OCI-M2 (cell line): ENCODE results near the gene RIPK3.

Source experiments
- DNase-seq: peaks from one replicate; lab custom pipeline; 2025; ENCODE audit not compliant: unreplicated experiment; lab: John Stamatoyannopoulos, UW

RIPK3 gene

GRCh38 chr14:24324024-24324423 lies 15.8 kb downstream of the RIPK3 start:
- DNase-seq, result no peak

GRCh38 chr14:24323341-24323740 lies 16.4 kb downstream of the RIPK3 start:
- DNase-seq, result no peak

GRCh38 chr14:24322672-24323071 lies 17.1 kb downstream of the RIPK3 start:
- no peak for DNase-seq

GRCh38 chr14:24321212-24321975 lies 18.4 kb downstream of the RIPK3 start:
- DNase-seq, result no peak

- DNase-seq, result no peak
These were observed 22.5 kb downstream of the RIPK3 start for GRCh38 chr14:24317141-24317928.

GRCh38 chr14:24316597-24316950 lies 23.2 kb downstream of the RIPK3 start:
- no peak for DNase-seq

GRCh38 chr14:24315807-24316596 lies 23.8 kb downstream of the RIPK3 start:
- no peak for DNase-seq

- DNase-seq, result no peak
These were observed 24.5 kb downstream of the RIPK3 start for GRCh38 chr14:24315243-24315806.

GRCh38 chr14:24314377-24315193 lies 25.2 kb downstream of the RIPK3 start:
- DNase-seq, result no peak

- no peak for DNase-seq
These were observed 25.9 kb downstream of the RIPK3 start for GRCh38 chr14:24313913-24314312.

GRCh38 chr14:24312736-24313507 lies 26.9 kb downstream of the RIPK3 start:
- DNase-seq, result no peak

- DNase-seq, result no peak
These were observed 27.8 kb downstream of the RIPK3 start for GRCh38 chr14:24311837-24312615.

GRCh38 chr14:24310646-24311604 lies 28.9 kb downstream of the RIPK3 start, which contains the start of gene LTB4R:
Gene LTB4R, plus strand, starts transcription at chr14:24311502. Its CDS starts 4,150 bp downstream, at chr14:24315652.
- DNase-seq, result no peak

GRCh38 chr14:24310265-24310645 lies 29.5 kb downstream of the RIPK3 start:
- no peak for DNase-seq

- DNase-seq, result no peak
These were observed 30.1 kb downstream of the RIPK3 start, which contains the start of gene LTB4R2 for GRCh38 chr14:24309538-24310264. Gene LTB4R2, plus strand, starts transcription at chr14:24310140. Its CDS starts 525 bp downstream, at chr14:24310665.

GRCh38 chr14:24308342-24309124 lies 31.3 kb downstream of the RIPK3 start:
- DNase-seq, result no peak
